DMS79 treated with DMSO at 0.1 percent for 48 hours (cell line): Measurements from ENCODE around the gene TAF4.

ENCODE experiments used
- DNase-seq: peaks from one replicate; lab custom pipeline; 2025; lab: John Stamatoyannopoulos, UW

Gene TAF4

DNA sequence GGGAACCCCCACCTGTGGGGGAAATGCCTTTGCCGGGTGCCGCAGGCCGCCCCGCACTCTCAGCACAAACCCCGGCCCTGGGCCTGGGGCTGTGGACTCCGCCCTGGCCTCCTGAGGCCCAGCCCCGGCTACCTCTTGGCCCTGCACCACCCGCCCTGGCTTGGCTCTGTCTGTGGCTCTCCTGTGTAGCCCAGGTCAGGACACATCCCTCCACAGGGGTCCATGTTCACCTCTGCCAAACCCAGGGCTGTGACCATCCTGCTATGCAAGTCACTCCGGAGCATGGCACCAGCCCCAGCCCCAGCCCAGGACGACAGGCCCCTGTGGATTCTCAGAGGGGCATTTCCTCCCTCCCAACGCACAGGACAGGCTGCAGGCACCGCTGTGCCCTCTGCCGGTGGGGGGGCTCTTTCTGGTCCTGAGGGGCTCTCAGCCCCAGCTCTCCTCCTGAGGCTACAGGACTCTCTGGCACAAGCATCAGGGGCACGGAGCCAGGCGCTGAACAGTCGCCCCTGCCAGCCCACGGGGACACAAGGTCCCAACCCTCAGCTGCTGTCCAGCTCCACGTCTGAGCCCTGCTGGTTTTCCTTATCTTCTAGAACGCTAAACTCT is 45.7 kb downstream of the TAF4 start:
- DNase-seq = no peak

GRCh38 chr20:62019144-62019805 is 46.4 kb downstream of the TAF4 start:
- DNase-seq = no peak

GRCh38 chr20:62018437-62019143 is 47.1 kb downstream of the TAF4 start:
- no peak for DNase-seq

GRCh38 chr20:62015540-62016288 is 50.0 kb downstream of the TAF4 start:
- DNase-seq = no peak

GRCh38 chr20:62014889-62015537 is 50.7 kb downstream of the TAF4 start:
- DNase-seq = no peak

- DNase-seq = no peak
These were observed 51.2 kb downstream of the TAF4 start for GRCh38 chr20:62014488-62014775.

GRCh38 chr20:62012631-62013030 is 53.0 kb downstream of the TAF4 start:
- DNase-seq = no peak

GRCh38 chr20:62011938-62012534 is 53.6 kb downstream of the TAF4 start:
- no peak for DNase-seq

- DNase-seq = no peak
These were observed 54.3 kb downstream of the TAF4 start for GRCh38 chr20:62011403-62011790.

DNA sequence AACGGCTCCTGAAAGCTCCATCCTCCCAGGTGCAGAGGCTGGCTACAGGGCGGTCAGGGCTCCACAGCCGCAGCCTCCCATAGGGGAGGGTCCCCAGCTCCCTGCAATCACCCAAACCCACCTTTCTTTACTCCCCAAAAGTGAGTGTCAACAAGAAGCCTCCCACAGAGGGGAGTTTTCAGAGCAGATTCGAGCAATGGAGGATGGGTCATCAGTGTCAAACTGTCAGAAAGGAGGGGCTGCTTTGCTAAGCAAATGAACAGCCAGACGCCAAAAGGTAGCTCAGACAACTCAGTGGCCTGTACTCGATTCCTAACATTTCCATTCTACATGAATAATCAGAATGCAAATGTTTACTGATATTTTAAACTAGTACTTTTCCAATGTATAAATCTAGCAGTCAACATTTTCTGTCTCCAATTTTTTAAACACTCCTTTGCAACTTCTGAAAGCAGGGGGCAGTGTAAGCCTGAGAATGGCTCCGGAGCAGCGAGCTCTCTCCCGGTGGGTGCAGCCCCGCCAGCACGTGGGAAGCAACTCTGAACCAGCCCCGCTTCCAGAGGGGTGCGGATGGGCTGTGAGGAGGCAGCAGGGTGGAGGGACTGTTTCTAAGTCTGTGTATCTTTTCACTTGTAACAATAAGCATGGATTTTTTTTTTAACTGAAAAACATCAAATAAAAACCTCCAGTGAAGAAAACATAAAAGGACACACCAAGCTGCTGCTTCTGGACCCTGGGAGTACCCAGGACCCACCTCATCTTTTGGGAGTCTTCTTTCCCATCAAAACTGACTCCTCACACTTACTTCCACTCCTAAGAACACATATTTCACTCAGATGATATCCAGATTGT is 54.9 kb downstream of the TAF4 start:
- DNase-seq = peak; percentile 21

DNA sequence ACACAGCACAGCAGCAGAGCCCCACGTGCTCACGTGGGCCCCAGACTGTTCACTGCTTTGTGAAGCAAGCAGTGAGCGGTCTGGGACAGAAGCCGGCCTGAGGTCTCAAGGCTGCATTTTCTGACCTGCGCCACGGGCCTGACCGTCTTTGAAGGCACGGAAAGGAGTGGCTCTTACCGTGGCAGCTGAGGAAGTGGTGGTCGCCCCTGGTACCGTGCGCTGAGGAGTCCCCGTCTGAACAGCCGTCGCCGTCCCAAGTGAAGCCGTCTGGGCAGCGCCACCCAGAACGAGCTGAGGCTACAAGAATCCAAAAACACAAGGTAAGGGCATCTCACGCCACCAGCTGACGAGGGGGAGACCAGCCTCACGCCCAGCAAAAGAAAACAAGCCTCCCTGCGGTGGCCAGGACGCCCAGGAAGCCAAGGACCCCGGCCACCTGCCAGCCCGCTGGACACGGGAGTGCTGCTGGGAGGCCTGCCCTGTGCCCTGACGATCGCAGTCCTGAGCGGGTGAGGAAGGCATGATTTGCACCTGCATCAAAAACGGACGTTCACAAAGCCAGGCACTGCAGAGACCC is 55.7 kb downstream of the TAF4 start:
- no peak for DNase-seq

DNA sequence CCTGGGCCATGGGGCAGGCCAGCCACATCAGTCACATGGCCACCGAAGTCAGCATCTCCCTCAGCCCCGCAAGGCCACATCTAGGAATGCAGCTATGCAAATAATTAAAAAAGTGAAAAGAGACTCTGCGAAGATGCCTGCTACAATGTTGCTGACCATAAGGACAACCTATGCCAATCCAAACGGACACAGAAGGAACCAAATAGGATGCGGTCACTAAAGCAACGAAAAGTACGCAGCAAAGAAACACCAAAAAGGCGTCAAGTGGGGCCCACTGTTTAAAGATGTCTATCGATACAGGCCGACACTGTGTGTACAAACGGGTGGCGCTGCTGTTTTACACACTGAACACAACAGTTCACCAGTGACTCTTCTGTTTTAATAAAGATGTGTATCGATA is 56.4 kb downstream of the TAF4 start:
- no peak for DNase-seq

GRCh38 chr20:62008643-62009183 is 57.0 kb downstream of the TAF4 start:
- no peak for DNase-seq

DNA sequence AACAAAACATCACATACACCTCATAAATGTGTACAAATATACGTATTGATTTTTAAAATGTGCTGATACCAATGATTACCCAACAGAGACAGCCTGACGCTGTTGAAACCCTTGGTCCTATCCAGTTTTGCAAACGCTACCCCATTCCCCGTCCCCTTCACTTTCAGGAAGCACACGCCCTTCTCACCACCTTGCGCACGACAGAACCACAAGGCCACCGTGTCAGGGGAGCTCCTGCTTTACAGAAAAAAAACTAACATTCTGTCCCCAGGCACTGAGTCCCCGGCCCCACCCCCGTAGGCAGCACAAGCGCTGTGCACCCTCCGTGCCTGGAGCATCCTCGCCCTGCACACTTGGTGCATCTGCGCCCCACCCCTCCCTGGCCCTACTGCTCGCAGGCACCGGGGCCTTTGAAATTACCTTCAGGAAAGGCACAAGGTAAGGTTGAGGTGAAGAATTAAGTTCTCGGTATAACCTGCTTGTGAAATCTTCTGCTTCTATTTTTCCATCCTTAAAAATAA is 58.5 kb downstream of the TAF4 start:
- DNase-seq = no peak

- DNase-seq = no peak
These were observed 59.2 kb downstream of the TAF4 start for GRCh38 chr20:62006482-62006881.

DNA sequence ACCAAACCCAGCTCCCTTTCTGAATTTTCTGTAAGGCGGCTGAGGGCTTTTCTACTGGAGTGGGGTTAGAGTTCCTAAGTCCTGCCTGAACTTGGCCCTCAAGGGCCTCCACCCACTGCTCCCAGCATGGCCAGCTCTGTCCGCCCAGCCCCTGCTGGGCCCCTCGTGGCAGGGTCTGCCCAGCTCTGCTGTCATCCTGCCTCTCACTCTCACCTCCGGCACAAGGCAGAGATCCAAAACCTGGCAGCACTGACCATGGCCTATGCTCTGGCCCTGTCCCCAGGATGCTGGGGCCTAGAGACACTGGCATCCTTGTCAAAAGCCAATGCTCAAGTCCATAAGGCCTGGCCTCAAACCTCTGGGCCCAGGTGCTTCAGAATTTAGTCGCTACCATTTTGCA is 61.1 kb downstream of the TAF4 start:
- no peak for DNase-seq

DNA sequence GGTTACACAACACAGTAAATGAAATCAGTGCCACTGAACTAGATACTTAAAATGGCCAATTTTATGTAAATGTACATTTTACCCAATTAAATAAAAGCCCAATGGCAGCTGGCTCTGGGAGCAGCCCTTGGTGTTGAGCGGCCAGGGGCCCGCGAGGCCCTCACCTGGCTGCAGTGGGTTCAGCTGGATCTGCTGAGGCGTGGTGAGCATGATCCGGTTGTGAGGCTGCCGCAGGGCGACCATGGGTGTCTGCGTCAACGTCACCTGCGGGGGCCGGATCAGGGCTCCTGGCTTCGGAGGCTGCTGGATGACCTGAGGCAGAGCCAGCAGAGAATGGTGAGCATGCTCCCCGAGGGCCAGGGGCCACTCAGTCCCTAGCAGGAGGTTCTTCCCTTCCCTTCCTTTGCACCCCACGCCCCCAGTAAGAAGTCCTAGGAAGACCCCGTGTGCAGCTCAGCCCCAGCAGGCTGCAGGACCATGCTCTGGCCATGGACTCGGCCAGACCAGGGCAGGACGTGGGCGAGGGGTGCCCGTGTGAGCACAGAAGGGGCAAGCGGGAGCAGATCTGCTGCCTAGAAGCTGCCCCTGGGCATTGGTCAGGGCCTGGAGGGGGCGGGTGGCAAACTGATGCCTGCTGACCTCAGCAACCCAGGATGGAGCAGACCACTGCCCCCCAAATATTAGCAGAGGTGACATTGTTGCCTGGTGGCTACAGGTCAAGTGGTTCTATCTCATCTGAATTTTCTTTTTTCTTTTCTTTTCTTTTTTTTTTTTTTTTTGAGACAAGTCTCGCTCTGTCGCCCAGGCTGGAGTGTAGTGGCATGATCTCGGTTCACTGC is 61.9 kb downstream of the TAF4 start:
- no peak for DNase-seq

DNA sequence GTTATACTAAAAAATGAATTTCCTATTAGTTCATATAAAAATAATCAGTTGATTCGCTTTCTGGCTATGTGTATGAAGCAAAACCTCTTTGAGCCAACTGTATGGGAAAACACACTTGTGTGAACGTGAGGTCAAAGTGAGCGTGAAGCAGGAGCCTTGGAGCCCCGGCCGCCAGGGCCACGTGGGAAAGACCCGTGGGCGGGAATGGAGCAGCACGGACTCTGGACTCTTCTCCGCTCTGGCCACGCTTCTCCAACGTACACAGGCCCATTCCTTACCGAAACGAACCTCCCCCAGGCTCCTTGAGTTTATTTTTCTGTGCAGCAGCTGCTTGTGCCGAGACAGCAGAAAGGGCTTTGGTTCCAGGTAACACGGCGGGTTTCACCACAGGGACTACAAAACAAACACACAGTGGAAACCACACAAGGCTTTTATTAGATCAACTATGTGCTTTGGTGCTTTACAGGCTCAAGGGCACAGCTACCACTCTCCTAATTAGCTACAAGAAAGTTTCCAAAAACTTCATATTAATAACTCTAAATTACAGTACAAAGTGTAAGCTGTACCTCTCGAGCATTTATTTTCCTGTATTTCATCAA is 62.7 kb downstream of the TAF4 start:
- no peak for DNase-seq

GRCh38 chr20:62001178-62001715 is 64.4 kb downstream of the TAF4 start:
- DNase-seq = no peak
